Measurements from ENCODE around the gene THAP12.

Gene THAP12

DNA sequence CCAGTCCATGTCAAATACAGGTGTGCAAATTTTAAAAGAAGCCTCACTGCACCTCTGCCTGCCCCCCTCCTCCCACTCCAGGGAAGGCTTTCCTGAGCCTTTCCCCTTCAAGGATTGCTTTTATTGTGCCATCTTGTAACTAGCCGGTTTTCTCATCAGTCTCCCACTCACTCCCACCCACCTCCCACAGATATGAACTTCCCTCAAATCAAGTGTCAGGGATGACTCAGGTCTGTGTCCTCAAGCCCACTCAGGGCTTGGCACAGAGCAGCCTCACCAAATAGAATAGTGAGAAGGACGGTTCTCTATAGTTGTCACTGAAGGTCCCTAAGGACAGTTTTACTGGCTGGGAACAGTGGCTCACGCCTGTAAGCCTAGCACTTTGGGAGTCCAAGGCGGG, 43.0 kb downstream of the THAP12 start:
- H3K27ac ChIP-seq (ENCODE audit: poor library complexity, severe bottlenecking) = no peak overlapping the region
- no peak for TF ChIP-seq CTCF (IDR thresholded peaks at IDR 0.05; ENCODE audit: poor library complexity, severe bottlenecking)
- no peaks in the 10 kb centered on the region for H3K36me3 ChIP-seq (ENCODE audit: low read depth)
- no peak overlapping the region for H3K4me3 ChIP-seq (ENCODE audit: severe bottlenecking)
- ATAC-seq (ENCODE audit: low read depth) (no peak), DNase-seq (ENCODE audit: low spot score) (no peak)
- no peaks in the 10 kb centered on the region for H3K27me3 ChIP-seq (ENCODE audit: insufficient read depth, poor library complexity, severe bottlenecking)
- peaks cover 7% of the 10 kb centered on the region for H3K9me3 ChIP-seq (ENCODE audit: severe bottlenecking)
- H3K4me1 ChIP-seq (ENCODE audit: insufficient read depth, poor library complexity, severe bottlenecking) = no peaks in the 10 kb centered on the region

DNA sequence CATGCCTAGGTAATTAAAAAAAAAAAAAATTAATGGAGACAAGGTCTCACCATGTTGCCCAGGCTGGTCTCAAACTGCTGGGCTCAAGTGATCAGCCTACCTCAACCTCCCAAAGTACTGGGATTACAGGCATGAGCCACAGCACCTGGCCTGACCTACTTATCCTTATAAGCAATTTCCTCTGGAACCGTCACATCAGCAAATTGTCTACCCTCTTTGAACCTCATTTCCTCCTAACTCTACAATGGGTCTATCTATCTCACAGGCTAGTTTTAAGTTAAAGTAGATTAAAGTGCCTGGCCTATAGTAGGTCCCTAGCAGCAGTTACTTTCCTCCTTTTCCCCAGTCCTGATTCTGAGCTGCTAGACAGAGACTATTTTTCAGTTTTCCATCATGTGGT, 43.5 kb downstream of the THAP12 start:
- H3K4me3 ChIP-seq (ENCODE audit: severe bottlenecking) = no peak overlapping the region
- H3K27ac ChIP-seq (ENCODE audit: poor library complexity, severe bottlenecking) = no peak overlapping the region
- peaks cover 9% of the 10 kb centered on the region for H3K9me3 ChIP-seq (ENCODE audit: severe bottlenecking)
- no peaks in the 10 kb centered on the region for H3K4me1 ChIP-seq (ENCODE audit: insufficient read depth, poor library complexity, severe bottlenecking)
- no peaks in the 10 kb centered on the region for H3K36me3 ChIP-seq (ENCODE audit: low read depth)
- TF ChIP-seq CTCF (IDR thresholded peaks at IDR 0.05; ENCODE audit: poor library complexity, severe bottlenecking) = no peak
- no peak for DNase-seq (ENCODE audit: low spot score)
- no peak for ATAC-seq (ENCODE audit: low read depth)
- H3K27me3 ChIP-seq (ENCODE audit: insufficient read depth, poor library complexity, severe bottlenecking) = no peaks in the 10 kb centered on the region

GRCh38 chr11:76336597-76336996, 44.3 kb downstream of the THAP12 start:
- DNase-seq (ENCODE audit: low spot score) (no peak), ATAC-seq (ENCODE audit: low read depth) (no peak)
- Histone ChIP-seq H3K36me3 (ENCODE audit: low read depth) (no peaks in the 10 kb centered on the region), H3K4me3 (ENCODE audit: severe bottlenecking) (no peak overlapping the region), H3K27me3 (ENCODE audit: insufficient read depth, poor library complexity, severe bottlenecking) (no peaks in the 10 kb centered on the region), H3K27ac (ENCODE audit: poor library complexity, severe bottlenecking) (no peak overlapping the region), H3K9me3 (ENCODE audit: severe bottlenecking) (peaks cover 9% of the 10 kb centered on the region), H3K4me1 (ENCODE audit: insufficient read depth, poor library complexity, severe bottlenecking) (no peaks in the 10 kb centered on the region)
- no peak for TF ChIP-seq CTCF (IDR thresholded peaks at IDR 0.05; ENCODE audit: poor library complexity, severe bottlenecking)

DNA sequence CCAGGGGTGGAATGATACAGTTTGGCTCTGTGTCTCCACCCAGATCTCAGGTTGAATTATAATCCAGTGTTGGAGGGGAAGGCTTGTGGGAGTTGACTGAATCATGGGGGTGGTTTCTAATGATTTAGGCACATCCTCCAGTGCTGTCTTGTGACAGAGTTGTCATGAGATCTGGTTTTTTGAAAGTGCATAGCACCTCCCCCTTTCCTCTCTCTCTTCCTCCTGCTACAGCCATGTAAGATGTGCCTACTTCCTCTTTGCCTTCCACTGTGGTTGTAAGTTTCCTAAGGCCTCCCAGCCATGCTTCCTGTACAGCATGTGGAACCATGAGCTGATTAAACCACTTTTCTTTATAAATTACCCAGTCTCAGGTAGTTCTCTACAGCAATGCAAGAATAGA, 45.1 kb downstream of the THAP12 start:
- no peak overlapping the region for H3K27ac ChIP-seq (ENCODE audit: poor library complexity, severe bottlenecking)
- H3K9me3 ChIP-seq (ENCODE audit: severe bottlenecking) = peaks cover 9% of the 10 kb centered on the region
- TF ChIP-seq CTCF (IDR thresholded peaks at IDR 0.05; ENCODE audit: poor library complexity, severe bottlenecking) = no peak
- ATAC-seq (ENCODE audit: low read depth) (no peak), DNase-seq (ENCODE audit: low spot score) (no peak)
- H3K36me3 ChIP-seq (ENCODE audit: low read depth) = no peaks in the 10 kb centered on the region
- no peaks in the 10 kb centered on the region for H3K27me3 ChIP-seq (ENCODE audit: insufficient read depth, poor library complexity, severe bottlenecking)
- no peak overlapping the region for H3K4me3 ChIP-seq (ENCODE audit: severe bottlenecking)
- H3K4me1 ChIP-seq (ENCODE audit: insufficient read depth, poor library complexity, severe bottlenecking) = no peaks in the 10 kb centered on the region

DNA sequence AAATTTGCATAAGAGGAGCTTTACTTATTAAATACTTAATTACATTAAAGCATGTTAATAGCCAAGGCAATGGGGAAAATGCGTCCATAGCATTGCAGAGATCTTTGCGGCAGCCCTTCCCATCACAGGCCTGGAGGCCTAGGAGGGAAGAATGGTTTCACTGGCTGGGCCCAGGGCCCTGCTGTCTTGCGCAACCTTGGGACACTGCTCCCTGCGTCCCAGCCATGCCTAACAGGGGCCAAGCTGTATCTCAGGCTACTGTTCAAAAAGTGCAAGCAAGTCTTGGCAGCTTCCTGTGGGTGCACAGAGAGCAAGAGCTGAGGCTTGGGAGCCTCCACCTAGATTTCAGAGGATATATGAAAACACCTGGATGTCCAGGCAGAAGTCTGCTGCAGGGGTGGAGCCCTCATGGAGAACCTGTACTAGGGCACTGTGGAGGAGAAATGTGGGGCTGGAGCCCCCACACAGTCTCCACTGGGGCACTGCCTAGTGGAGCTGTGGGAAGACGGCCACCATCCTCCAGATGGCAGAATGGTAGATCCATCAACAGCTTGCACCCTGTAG, 46.0 kb downstream of the THAP12 start:
- H3K27ac ChIP-seq (ENCODE audit: poor library complexity, severe bottlenecking) = no peak overlapping the region
- H3K9me3 ChIP-seq (ENCODE audit: severe bottlenecking) = peaks cover 9% of the 10 kb centered on the region
- DNase-seq (ENCODE audit: low spot score) (no peak), ATAC-seq (ENCODE audit: low read depth) (no peak)
- H3K4me3 ChIP-seq (ENCODE audit: severe bottlenecking) = no peak overlapping the region
- no peak for TF ChIP-seq CTCF (IDR thresholded peaks at IDR 0.05; ENCODE audit: poor library complexity, severe bottlenecking)
- no peaks in the 10 kb centered on the region for H3K27me3 ChIP-seq (ENCODE audit: insufficient read depth, poor library complexity, severe bottlenecking)
- no peaks in the 10 kb centered on the region for H3K36me3 ChIP-seq (ENCODE audit: low read depth)
- no peaks in the 10 kb centered on the region for H3K4me1 ChIP-seq (ENCODE audit: insufficient read depth, poor library complexity, severe bottlenecking)
